H54 (cell line): Measurements from ENCODE around the gene FGF1.
"Not testable (repeated sequence)": the region's sequence is repeated elsewhere in the genome, so short reads cannot be mapped to it uniquely, and the experiment has no call there.

Source experiments
- DNase-seq: peaks from one replicate; pipeline ENCODE4 v3.0.0; 2011; ENCODE audit warnings: low spot score, mixed read lengths; ENCODE audit not compliant: insufficient read length
- FAIRE-seq: peaks from 3 replicates; lab custom pipeline; 2011; peaks lifted over from hg19 to GRCh38; lab: Jason Lieb, UNC
- POLR2A ChIP-seq: IDR thresholded peaks from 2 replicates; pipeline ENCODE4 v1.6.1; 2011; ENCODE audit warnings: low read depth, mild to moderate bottlenecking, low read length

The FGF1 gene

GRCh38 chr5:142652563-142652962, 33.3 kb downstream of the FGF1 start:
- TF ChIP-seq POLR2A, result no peak
- FAIRE-seq (no peak), DNase-seq (no peak)

- FAIRE-seq (no peak), DNase-seq (no peak)
- no peak for TF ChIP-seq POLR2A
These were observed 35.0 kb downstream of the FGF1 start for GRCh38 chr5:142650881-142651280.

DNA sequence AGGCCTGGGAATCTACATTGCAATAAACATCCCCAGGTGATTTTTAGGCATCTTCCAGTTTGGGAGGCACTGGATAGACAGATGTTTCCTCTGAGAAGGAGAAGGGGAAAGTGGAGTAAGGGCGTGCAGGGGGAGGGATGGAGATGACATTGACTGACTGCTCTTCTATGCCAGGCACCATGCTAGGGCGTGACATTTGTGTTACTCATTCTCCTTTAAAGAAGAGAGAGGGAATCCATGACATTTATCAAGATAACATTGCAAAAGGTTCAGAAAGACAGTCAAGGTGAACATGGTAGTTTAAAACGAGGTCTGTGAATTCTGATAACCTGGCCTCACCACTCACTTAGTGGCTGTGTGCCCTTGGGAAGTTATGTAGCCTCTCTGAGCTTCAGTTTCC, 35.8 kb downstream of the FGF1 start:
- DNase-seq (no peak), FAIRE-seq (no peak)
- no peak for TF ChIP-seq POLR2A

DNA sequence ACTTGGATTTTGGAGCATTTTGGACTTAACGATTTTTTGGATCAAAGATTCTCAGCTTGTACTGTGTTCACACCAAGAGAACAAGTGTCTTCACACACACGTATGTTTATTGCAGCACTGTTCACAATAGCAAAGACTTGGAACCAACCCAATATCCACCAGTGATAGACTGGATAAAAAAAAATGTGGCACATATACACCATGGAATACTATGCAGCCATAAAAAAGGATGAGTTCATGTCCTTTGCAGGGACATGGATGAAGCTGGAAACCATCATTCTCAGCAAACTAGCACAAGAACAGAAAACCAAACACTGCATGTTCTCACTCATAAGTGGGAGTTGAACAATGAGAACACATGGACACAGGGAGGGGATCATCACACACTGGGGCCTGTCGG, 37.8 kb downstream of the FGF1 start:
- DNase-seq, FAIRE-seq: not testable (repeated sequence)

- DNase-seq, result no peak
- no peak for TF ChIP-seq POLR2A
- no peak for FAIRE-seq
These were observed 40.4 kb downstream of the FGF1 start for GRCh38 chr5:142645456-142645855.

DNA sequence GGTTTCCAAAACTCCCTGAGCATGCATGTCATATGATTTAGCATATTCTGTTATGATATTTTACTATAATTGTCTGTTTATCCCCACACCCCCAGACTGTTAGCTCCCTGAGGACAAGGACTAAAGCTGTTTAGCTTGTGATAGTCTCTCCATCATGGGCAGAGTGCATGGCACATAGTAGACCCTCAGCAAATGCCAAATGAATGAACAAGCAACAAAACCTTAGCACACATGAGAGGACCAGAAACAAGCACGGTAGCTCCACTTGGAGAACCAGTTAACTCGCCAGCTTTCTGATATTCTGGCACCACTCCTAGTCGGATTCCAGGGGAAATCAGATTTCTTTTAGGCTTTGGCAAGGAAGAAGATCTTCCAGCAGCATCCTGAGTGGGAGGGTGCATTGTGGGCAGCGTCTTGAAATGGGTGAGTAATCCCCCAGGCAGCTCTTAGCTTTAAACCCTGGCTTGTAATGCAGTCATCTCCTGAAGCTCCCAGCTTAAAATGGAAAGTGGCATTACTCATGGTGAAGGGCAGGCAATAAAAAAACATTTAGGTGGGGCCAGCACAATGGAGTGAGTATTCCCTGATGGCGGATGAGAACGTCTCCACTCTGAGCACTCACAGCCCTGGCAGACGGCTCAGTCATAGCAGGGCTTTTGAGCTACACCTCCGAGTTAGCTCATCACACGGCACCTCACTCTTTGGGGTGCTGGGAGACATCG, 41.1 kb downstream of the FGF1 start:
- peak; percentile 90 for FAIRE-seq

GRCh38 chr5:142644127-142644526, 41.8 kb downstream of the FGF1 start:
- no peak for FAIRE-seq
- no peak for TF ChIP-seq POLR2A
- DNase-seq, result no peak

More for the DNA sequence above, 41.1 kb downstream of the FGF1 start:
- TF ChIP-seq POLR2A, result 0 out of 2 replicates have a peak, but pooled peaks have one; percentile 27
- peak; percentile 82 for DNase-seq

- DNase-seq (no peak), FAIRE-seq (no peak)
- TF ChIP-seq POLR2A, result no peak
These were observed 42.3 kb downstream of the FGF1 start for GRCh38 chr5:142643634-142644033.

DNA sequence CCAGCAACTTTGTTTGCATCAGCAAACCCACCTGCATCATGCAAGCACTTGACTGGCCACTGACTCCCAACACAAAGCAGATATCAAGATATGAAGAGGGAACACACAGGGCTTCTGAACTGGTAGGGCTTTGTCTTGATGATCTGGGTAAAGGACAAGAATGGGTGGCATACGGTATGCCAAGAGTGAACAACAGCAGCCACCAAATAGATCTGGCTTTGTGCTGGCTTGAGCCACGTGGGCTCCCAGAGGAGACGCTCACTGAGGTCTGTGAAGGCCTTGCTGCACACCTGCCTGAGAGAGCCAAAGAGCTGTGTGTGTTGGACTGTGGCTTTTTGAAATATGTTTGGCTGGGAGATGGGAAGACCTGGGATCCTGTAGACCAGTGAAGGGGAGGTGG, 43.5 kb downstream of the FGF1 start:
- DNase-seq, result no peak
- TF ChIP-seq POLR2A, result no peak
- no peak for FAIRE-seq

- no peak for TF ChIP-seq POLR2A
- DNase-seq, result no peak
- no peak for FAIRE-seq
These were observed 44.2 kb downstream of the FGF1 start for GRCh38 chr5:142641711-142642110.

DNA sequence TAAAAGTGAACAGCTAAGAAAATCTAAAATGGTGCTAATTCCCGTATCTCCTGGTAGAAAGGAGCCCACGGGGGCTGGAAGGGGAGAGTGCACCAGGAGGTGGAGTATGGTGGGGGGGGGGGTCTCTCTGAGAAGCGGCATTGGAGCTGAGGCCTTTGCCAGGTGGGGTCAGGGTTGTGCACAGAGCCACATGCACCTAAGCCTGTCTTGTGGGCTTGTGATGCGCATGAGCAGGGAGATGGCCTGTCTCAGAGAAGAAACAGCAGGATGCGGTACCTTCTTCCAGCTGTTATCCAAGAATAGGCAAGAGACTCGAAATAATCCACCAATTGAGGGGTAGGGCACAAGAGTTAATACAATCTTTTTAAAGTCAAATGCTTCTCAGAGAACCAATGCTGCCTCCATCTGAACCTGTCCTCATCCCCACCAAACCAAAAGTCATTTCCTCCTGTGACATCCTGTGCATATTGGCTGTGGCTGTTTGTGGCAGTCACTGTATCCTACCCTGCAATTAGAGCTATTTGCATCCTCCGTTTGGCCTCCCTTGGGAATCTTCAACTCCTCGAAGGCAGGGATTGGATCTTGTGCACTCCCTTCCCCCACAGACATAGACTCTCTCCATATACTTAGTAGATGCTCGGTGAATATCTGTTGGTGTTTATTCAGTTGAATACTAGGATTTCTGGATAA, 45.4 kb downstream of the FGF1 start:
- no peak for TF ChIP-seq POLR2A
- DNase-seq (no peak), FAIRE-seq (no peak)

DNA sequence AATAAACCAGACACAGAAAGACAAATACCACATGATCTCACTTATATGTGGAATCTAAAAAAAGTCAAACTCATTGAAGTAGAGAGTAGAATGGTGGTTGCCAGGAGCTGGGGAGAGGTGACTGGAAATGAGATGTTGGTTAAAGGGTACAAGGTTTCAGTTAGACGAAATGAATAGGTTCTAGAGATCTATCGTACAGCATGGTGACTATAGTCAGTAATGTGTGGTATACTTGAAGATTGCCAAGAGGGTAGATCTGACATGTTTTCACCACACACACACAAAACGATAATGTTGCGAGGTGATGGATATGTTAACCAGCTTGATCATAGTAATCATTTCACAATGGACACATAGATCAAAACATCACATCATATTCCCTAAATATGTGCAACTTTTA, 46.4 kb downstream of the FGF1 start:
- no peak for TF ChIP-seq POLR2A
- DNase-seq (no peak), FAIRE-seq (no peak)

DNA sequence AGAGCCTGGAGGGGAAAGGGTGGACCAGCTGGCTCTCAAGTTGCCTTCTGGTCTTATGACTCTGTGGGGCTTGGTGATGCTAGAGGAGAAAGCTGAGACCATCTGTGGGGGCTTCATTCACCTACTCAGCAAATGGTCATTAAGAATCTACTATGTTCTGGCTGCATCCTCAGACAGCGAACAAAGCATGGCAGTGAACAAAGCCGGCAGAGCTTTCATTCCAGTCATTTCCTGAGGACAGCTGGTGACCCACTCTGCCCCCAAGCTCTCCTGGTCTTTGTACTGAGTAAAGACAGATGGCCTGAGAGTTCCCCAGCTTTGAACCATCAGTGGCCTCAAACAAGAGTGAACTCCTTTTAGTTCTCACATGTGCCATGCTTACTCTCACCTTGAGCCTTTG, 48.0 kb downstream of the FGF1 start:
- TF ChIP-seq POLR2A, result no peak
- no peak for DNase-seq
- no peak for FAIRE-seq

DNA sequence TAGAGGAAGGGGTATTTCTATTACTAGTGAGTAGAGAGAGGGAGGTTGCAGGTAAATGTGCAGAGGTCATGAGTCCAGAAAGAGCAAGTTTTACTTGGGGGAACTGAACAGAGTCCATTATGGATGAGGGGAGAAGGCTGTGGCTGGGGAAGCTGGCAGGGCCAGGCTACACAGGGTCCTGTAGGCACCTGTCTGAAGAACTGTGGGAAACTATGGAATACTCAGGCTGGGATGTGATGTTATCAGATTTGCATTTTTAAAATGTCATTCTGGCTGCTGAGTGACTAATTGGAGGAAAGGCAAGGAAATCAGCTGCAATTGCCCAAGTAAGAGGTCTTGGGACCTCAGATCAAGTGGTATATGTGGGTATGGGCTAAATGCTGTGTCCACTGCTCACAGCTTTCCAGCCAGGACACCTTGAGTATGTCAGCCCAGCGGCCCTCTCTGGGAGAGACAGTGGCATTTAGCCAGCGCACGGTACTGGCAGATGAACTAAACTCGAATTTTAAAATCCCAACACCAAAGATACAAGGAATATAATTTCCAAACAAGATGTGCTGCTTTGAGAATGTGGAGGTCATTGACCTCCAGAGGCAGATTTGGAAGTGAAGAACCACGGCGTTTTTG, 49.1 kb downstream of the FGF1 start:
- DNase-seq, result no peak
- no peak for TF ChIP-seq POLR2A
- no peak for FAIRE-seq
